Right lung (tissue), 5 donors: ENCODE data around the gene TMEM263. TPM values are rescaled to one million over a fixed set of nuclear protein-coding genes. Genes with fewer than 3 reads are reported as not detected.

Experiments used
- DNase-seq, 2 donors: peaks; one replicate each; pipeline ENCODE4 v3.0.0-alpha.2; 2013
- polyA plus RNA-seq, 5 donors: library from polyadenylated mRNA; unstranded; fragments of 120-200 nt; gene quantifications; one replicate each; pipeline versions ENCODE4 v1.2.1 to v1.2.3, GENCODE V29; 2013; ENCODE audit warnings: inconsistent platforms in 1 of 5, low replicate concordance in 1 of 5; ENCODE audit not compliant: insufficient read length in 5 of 5, insufficient read depth in 1 of 5

The TMEM263 gene
- polyA plus RNA-seq, 5 donors: 69.9 to 86.5 (median 84.1) TPM

- no peak for DNase-seq
Measured at GRCh38 chr12:106941481-106942156, 14.1 kb upstream of the TMEM263 start.

- DNase-seq: no peak
Measured at GRCh38 chr12:106942775-106943174, 12.9 kb upstream of the TMEM263 start.

DNA sequence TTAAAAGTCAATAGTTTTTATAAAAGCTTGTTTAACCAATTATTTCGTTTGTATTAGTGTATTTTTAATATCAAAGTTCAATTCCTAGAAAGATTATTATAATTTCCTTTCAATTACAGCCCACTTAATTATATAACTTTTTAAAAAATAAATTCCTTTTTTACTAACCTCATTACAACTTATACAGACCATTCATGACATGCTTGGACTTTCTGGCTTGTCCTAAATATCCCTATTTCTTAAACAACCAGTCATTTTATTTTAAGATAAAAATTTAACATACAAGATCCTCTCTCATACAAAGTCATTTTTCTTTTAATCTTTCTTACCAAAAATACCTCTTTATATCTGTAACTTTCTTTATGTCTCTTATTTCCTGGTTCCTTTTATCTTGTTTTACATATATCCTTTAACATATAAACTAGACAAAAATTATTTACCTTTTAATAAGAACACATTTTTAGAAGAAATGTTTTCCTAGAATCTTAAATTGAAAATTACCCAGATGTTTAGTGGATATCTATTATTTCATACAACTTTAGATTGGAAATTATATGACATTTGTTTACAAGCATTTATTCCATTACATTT is 10.4 kb upstream of the TMEM263 start:
- DNase-seq: no peak

GRCh38 chr12:106947461-106947860 is 8.2 kb upstream of the TMEM263 start:
- no peak for DNase-seq

- DNase-seq: no peak
Measured at GRCh38 chr12:106950591-106950990, 5.1 kb upstream of the TMEM263 start.

DNA sequence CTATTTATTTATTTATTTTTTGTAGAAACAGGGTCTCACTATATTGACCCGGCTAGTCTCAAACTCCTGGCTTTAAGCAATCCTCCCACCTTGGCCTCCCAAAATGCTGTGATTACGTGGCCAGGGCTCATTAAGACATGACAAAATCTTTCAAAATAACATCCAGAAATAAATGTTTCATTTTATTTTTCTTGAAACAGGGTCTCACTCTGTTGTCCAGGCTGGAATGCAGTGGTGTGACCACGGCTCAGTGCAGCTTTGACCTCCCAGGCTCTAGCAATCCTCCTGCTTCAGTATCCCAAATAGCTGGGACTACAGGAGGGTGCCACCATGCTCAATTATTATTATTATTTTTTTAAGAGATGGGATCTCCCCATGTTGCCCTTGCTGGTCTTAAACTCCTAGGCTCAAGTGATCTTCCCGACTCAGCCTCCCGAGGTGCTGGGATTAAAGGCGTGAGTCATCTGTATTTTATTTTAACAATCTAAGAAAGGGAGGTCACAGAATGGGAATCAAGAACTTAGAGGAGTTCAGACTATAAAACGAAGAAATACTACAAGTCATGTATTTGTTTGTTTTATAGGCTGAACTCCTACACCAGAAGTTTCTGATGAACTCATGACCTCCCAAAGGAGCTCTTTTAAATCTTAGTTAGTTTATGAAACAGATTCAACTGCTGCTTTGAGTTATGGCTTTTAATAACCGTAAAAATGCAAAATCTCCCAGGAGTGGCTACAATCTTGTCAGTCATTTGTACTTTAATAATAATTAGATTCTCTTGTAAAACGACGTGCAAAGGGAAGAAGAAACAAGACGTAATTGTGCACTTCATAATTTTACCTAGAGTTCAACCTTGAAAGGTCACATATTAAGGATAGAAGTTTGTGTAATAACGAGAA is 2.1 kb upstream of the TMEM263 start:
- no peak for DNase-seq

- DNase-seq: peak in 1 of 2 donors; percentile 28
Measured at GRCh38 chr12:106954462-106955376, 988 bp upstream of the TMEM263 start.

DNA sequence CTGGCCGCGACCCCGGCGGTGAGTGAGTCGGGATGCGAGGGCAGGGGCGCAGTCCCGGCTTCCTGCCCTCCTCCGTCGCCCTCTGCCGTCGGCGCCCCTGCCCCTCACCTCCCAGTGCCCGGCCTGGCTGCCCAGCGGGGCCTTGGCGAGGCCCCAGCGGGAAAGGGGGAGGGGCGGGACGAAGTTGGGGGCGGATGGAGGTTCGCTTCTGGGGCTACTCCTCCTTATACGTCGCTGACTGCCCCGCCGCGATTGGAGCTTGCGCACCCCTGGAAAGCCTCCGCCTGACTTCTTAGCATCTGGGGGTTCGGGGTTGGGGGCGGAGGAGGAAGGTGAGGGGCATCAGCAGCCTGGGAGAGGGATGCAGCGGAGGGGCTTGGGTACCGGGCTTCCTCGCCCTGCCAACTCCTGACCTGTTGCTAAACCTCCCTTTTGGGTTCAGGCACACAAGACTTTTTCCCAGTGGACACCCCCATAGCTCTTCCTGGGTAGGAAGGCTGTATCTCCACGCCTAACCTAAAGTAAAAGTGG is 406 bp downstream of the TMEM263 start:
- peak; percentile 83 to 86 for DNase-seq

- DNase-seq: no peak
Measured at GRCh38 chr12:106957583-106957982, 1.9 kb downstream of the TMEM263 start.

DNA sequence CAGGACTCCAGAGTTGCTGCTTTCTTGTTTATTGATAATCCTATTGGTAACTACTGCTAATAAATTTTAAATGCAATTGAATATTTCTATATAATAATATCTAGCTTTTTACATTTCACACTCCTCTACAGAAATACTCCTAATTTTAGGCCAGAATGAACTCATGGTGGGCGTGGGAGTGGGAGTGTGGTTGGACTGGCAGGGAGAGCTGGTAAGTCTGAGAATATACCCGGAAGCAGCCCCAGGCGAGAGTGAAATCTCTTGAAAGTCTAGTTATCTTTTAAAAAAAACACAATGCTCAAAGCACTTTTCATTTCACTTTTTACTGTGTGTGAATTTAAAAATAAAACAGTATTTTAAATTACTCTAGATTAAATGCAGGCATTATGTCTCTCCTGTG is 4.7 kb downstream of the TMEM263 start:
- DNase-seq: no peak

- DNase-seq: no peak
Measured at GRCh38 chr12:106962286-106962685, 6.6 kb downstream of the TMEM263 start.

DNA sequence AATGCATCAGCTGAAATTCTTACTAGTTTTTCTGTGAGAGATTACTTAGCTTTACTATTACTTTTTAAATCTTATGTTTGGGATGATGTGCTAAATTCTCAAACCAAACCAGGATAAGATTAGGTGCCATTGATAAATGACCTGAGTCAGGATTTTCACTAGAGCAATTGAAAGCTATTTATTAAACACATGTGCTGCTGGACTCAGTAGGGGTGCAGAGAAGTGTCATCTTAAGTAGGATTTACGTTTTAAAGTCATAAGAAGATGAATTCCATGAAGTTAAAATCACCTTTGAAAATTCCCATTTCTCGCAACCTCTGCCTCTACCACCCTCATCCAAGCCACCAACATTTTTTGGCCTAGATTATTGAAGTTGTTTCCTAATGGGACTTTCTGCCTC is 8.8 kb downstream of the TMEM263 start:
- no peak for DNase-seq

GRCh38 chr12:106971065-106971464 is 15.4 kb downstream of the TMEM263 start:
- DNase-seq: no peak

GRCh38 chr12:106973545-106973944 is 17.8 kb downstream of the TMEM263 start:
- DNase-seq: no peak

GRCh38 chr12:106974511-106974910 is 18.8 kb downstream of the TMEM263 start:
- DNase-seq: no peak

- DNase-seq: no peak
Measured at GRCh38 chr12:106975098-106975497, 19.4 kb downstream of the TMEM263 start.

DNA sequence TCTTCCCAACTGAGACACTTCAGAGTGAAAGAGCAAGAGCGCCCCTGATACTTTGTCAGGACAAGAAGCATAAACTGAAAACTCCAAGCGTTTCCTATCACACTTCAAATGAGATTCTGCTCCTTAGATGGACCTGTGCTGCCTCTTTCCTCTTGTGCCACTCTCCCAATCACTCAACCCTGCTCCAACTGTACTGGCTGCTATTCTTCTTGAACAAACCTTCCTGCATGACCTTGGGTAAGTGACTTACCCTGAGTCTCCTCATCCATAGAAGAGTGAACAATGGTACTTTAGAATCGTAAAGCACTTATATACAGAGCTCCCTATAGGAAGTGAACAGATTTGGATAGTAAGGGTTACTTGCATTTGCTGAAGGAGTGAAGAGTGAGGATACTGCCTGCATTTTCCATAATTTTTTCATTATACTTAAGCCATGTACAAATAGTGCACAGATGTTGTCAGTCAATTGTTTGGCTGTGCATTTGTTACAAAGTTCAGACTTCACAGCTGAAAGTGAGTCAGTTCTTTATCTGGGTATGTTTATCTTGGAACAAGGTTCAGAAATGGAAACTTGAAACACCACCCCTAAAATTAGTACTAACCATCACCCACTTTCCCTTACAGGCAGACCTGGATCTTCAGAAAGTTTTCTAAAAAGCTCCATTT is 20.4 kb downstream of the TMEM263 start:
- no peak for DNase-seq

DNA sequence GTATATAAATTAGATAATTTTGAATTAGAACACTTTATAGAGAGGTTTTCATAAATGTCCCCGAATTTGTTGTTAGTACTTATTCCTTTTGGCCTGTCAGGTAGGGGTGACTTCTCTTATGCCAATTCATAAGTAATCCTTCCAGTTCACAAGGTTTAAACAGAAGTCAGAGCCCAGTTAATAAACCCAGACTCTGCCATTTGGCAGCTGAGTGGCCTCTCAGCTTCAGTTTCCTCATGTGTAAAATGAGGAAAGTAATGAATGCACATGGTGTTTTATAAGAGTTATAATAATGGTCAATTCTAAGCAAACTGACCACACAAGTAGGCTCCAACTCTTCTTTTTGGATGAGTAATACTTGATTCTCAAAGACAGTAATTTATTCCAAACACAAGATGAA is 21.0 kb downstream of the TMEM263 start:
- DNase-seq: no peak

DNA sequence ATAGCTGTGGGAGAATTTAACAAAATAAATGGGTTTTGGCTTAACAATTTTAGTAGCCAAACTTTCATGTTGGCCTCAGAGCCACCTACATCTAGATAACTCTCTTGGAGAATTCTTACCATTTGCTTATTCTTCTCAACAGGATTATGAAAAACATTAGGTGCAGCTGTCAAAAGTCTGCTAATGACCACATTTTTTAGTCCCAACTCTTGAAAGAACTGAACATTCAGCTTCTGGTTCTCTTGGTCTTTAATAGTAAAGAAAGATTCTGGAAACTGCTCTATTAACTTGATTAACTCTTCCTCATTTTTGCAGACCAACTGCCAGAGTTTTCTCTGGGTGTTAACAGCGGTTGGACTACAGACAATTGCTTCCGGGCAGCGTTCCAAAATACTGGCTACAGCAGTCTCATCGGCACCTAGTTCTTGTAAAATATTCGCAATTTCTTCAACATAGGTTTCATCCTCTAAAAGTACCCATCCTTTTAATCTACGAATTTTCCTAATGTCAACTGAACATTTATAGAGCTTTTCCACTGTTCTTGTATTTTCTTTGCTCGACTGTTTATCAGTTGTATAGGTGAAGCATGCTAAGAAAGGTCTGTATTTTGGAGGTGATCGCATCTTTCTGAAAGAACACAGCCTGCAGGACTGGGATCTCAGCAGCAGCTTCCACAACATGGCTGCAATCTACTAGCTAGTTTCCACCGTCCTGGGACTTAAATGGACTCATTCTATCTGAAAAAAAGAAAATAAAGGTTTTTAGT is 22.5 kb downstream of the TMEM263 start:
- no peak for DNase-seq

DNA sequence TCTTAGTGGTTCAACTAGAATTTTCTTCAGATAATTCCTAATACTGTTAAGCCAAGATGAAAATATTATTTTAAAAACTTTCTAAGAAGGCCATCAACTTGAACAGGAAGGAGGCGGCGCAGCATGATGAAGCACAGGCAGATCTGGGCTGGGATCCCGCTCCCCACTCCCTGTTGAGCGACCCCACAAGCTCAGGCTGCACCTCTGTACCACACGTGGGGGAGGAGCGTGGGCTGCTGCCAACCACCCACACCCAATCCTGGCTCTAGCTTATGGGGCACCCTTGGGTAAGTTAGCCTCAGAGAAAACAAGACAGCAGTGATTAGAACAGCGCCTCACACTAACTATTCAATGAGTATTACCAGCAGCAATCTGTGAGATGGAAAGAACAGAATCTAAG is 25.2 kb downstream of the TMEM263 start:
- DNase-seq: no peak
